ENCODE data around the gene BRCC3.

The BRCC3 gene

DNA sequence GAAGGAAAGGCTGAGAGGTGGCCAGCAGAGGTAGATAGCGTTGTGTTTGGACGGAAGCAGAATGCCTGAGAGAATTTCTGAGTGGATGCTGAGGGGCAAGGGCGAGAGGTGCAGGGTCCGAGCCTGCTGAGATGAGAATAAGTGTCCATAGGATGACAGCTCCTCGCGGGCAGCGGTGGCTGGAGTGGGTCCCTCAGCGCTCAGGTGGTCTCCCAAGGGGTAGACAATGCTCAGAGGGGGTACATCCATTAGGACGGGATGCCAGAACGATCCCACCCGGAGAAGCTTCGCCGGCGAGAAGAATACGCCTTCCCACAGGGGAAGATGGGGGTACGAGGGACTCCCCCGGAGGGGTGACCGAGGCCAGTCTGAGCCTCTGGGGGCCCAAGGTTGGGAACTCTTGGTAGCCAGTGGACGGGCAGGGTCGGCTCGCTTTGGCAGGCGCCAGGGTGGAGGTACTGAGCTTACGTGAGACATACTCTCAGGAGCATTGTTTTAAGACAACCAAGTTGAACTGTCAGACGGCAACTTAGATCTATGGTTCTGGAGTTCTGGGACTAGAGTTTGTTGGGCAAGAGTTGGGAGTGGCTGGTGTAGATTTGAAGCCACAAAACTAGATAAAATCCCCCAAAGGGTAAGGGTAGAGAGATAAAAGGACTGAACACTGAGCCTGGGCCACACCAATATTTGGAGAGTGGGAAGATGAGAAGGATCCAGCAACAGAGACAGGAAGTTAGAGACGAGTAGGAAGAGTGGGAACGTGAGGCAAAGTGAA, 15.8 kb downstream of the BRCC3 start:
- H3K4me3 ChIP-seq (ENCODE audit: low read depth, low read length, poor library complexity, severe bottlenecking) = no peak overlapping the region
- H3K9me3 ChIP-seq (ENCODE audit: low read length) = no peaks in the 10 kb centered on the region
- H3K36me3 ChIP-seq (ENCODE audit: insufficient read depth, low read length) = peaks cover 22% of the 10 kb centered on the region; the same call in 1 of the 2 replicates
- H3K9me2 ChIP-seq (ENCODE audit: low read depth, low read length) = no peaks in the 10 kb centered on the region
- H2AFZ ChIP-seq (ENCODE audit: low read length) = no peak overlapping the region
- H3K9ac ChIP-seq (ENCODE audit: low read length) = no peak overlapping the region
- no peaks in the 10 kb centered on the region for H3K27me3 ChIP-seq (ENCODE audit: insufficient read depth, low read length)
- no peaks in the 10 kb centered on the region for H4K20me1 ChIP-seq (ENCODE audit: insufficient read depth, low read length)
- H3K79me2 ChIP-seq (ENCODE audit: insufficient read depth, low read length) = no peaks in the 10 kb centered on the region
- H3F3A ChIP-seq (ENCODE audit: insufficient read depth, low read length) = no peaks in the 10 kb centered on the region
- H3K4me1 ChIP-seq (ENCODE audit: insufficient read depth, low read length, severe bottlenecking) = no peaks in the 10 kb centered on the region
- TF ChIP-seq, protein P1, sequence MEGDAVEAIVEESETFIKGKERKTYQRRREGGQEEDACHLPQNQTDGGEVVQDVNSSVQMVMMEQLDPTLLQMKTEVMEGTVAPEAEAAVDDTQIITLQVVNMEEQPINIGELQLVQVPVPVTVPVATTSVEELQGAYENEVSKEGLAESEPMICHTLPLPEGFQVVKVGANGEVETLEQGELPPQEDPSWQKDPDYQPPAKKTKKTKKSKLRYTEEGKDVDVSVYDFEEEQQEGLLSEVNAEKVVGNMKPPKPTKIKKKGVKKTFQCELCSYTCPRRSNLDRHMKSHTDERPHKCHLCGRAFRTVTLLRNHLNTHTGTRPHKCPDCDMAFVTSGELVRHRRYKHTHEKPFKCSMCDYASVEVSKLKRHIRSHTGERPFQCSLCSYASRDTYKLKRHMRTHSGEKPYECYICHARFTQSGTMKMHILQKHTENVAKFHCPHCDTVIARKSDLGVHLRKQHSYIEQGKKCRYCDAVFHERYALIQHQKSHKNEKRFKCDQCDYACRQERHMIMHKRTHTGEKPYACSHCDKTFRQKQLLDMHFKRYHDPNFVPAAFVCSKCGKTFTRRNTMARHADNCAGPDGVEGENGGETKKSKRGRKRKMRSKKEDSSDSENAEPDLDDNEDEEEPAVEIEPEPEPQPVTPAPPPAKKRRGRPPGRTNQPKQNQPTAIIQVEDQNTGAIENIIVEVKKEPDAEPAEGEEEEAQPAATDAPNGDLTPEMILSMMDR (IDR thresholded peaks at IDR 0.05; ENCODE audit: low read length) = no peak
- TF ChIP-seq EZH2 (IDR thresholded peaks at IDR 0.05; ENCODE audit: borderline replicate concordance, low read length) = no peak
- H3K4me2 ChIP-seq (ENCODE audit: low read length) = no peak overlapping the region
- H3K27ac ChIP-seq (ENCODE audit: low read depth, low read length, poor library complexity, severe bottlenecking) = no peak overlapping the region

DNA sequence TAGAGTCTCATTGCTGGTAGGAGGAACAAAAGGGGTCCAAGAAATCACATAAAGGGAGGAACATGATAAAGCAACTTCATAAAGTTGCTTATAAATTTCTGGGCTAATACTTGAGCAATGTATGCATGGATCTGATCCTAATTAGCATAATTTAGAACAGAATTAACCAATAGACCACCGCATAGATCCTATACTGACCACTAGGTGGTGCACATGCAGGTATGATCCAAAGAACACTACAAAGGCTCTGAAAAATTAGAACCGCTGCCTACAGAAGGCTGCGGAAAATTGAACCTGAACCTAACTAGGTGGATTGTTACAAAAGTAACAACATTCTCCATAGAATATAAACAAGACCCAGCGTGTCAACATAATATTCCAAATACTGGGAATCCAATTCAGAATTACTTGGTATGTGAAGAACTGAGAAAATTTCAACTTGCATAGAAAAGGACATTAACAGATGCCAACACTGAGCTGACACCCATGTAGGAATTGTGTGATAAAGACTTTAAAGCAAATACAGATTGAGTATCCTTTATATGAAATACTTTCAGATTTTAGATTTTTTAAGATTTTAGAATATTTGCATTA, 23.3 kb downstream of the BRCC3 start:
- no peaks in the 10 kb centered on the region for H3F3A ChIP-seq (ENCODE audit: insufficient read depth, low read length)
- no peak overlapping the region for H3K27ac ChIP-seq (ENCODE audit: low read depth, low read length, poor library complexity, severe bottlenecking)
- H3K9me3 ChIP-seq (ENCODE audit: low read length) = no peaks in the 10 kb centered on the region
- no peak overlapping the region for H3K4me3 ChIP-seq (ENCODE audit: low read depth, low read length, poor library complexity, severe bottlenecking)
- TF ChIP-seq, protein P1 (IDR thresholded peaks at IDR 0.05; ENCODE audit: low read length) = peak; percentile 65
- no peak for TF ChIP-seq EZH2 (IDR thresholded peaks at IDR 0.05; ENCODE audit: borderline replicate concordance, low read length)
- peaks cover 18% of the 10 kb centered on the region for H3K36me3 ChIP-seq (ENCODE audit: insufficient read depth, low read length)
- no peak overlapping the region for H3K9ac ChIP-seq (ENCODE audit: low read length)
- H3K79me2 ChIP-seq (ENCODE audit: insufficient read depth, low read length) = no peaks in the 10 kb centered on the region
- H4K20me1 ChIP-seq (ENCODE audit: insufficient read depth, low read length) = no peaks in the 10 kb centered on the region
- H2AFZ ChIP-seq (ENCODE audit: low read length) = no peak overlapping the region
- H3K27me3 ChIP-seq (ENCODE audit: insufficient read depth, low read length) = no peaks in the 10 kb centered on the region
- H3K4me2 ChIP-seq (ENCODE audit: low read length) = no peak overlapping the region
- no peaks in the 10 kb centered on the region for H3K9me2 ChIP-seq (ENCODE audit: low read depth, low read length)
- H3K4me1 ChIP-seq (ENCODE audit: insufficient read depth, low read length, severe bottlenecking) = no peaks in the 10 kb centered on the region

DNA sequence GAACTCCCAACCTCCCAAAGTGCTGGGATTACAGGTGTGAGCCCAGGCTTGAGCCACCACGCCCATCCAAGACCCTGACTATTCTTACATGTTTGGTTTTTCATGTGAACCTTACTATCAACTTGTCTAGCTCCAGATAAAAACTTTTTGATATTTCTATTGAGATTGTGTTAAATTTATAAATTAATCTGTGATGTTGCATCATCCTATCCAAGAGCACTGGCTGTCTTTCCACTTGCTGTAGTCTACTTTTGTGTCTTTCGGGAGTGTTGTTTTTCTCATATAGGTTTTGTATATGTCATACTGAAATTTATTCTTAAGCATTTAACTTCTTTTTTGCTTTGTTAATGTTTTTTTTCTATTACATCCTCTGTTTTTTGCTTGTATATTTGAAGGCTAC, 34.6 kb downstream of the BRCC3 start:
- no peaks in the 10 kb centered on the region for H3F3A ChIP-seq (ENCODE audit: insufficient read depth, low read length)
- no peak overlapping the region for H3K4me3 ChIP-seq (ENCODE audit: low read depth, low read length, poor library complexity, severe bottlenecking)
- no peak overlapping the region for H3K27ac ChIP-seq (ENCODE audit: low read depth, low read length, poor library complexity, severe bottlenecking)
- no peak overlapping the region for H3K9ac ChIP-seq (ENCODE audit: low read length)
- H3K4me1 ChIP-seq (ENCODE audit: insufficient read depth, low read length, severe bottlenecking) = no peaks in the 10 kb centered on the region
- no peaks in the 10 kb centered on the region for H3K79me2 ChIP-seq (ENCODE audit: insufficient read depth, low read length)
- no peak overlapping the region for H2AFZ ChIP-seq (ENCODE audit: low read length)
- no peak overlapping the region for H3K4me2 ChIP-seq (ENCODE audit: low read length)
- H3K9me2 ChIP-seq (ENCODE audit: low read depth, low read length) = no peaks in the 10 kb centered on the region
- peaks cover 14% of the 10 kb centered on the region for H3K36me3 ChIP-seq (ENCODE audit: insufficient read depth, low read length)
- no peak for TF ChIP-seq EZH2 (IDR thresholded peaks at IDR 0.05; ENCODE audit: borderline replicate concordance, low read length)
- TF ChIP-seq, protein P1 (IDR thresholded peaks at IDR 0.05; ENCODE audit: low read length) = no peak
- H3K27me3 ChIP-seq (ENCODE audit: insufficient read depth, low read length) = no peaks in the 10 kb centered on the region
- no peaks in the 10 kb centered on the region for H3K9me3 ChIP-seq (ENCODE audit: low read length)
- H4K20me1 ChIP-seq (ENCODE audit: insufficient read depth, low read length) = no peaks in the 10 kb centered on the region
